NCI-H2227 (cell line): ENCODE data around the gene ADARB2.

Experiments used
- DNase-seq: peaks from one replicate; lab custom pipeline; 2025; ENCODE audit not compliant: unreplicated experiment; lab: John Stamatoyannopoulos, UW

The ADARB2 gene

GRCh38 chr10:1130995-1131790, 606.1 kb downstream of the ADARB2 start:
- no peak for DNase-seq

- no peak for DNase-seq
Measured at GRCh38 chr10:1130226-1130625, 607.1 kb downstream of the ADARB2 start.

- DNase-seq, result no peak
Measured at GRCh38 chr10:1128649-1129048, 608.7 kb downstream of the ADARB2 start.

DNA sequence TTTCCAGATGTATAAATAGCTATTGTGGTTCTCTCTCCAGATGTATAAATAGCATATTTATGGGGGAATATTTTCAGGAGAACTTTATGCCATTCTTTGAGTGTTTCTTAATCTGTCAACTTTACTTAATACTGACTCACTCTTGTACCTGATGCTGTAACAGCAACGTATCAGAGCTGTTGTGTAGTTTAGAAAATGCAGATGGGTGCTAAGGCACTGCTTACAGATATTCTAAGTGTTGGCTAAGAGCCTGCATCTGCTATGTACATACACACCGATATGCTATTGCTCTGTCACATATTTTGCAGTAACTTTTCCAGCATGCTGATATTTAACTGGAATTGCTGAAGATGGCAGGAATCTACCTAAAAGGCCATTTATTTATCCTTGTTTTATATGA, 609.2 kb downstream of the ADARB2 start:
- DNase-seq, result no peak

GRCh38 chr10:1127629-1128028, 609.7 kb downstream of the ADARB2 start:
- no peak for DNase-seq
